ENCODE measurements around the gene PRPF31. TPM values are rescaled to one million over a fixed set of nuclear protein-coding genes. Genes with fewer than 3 reads are reported as not detected.

The PRPF31 gene, protein sequence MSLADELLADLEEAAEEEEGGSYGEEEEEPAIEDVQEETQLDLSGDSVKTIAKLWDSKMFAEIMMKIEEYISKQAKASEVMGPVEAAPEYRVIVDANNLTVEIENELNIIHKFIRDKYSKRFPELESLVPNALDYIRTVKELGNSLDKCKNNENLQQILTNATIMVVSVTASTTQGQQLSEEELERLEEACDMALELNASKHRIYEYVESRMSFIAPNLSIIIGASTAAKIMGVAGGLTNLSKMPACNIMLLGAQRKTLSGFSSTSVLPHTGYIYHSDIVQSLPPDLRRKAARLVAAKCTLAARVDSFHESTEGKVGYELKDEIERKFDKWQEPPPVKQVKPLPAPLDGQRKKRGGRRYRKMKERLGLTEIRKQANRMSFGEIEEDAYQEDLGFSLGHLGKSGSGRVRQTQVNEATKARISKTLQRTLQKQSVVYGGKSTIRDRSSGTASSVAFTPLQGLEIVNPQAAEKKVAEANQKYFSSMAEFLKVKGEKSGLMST
- polyA plus RNA-seq = 48.6 TPM
- long read RNA-seq, donor 1, transcript PRPF31-201 (14 exons, 2,126 nt) = major isoform, 8 of 21 reads
- long read RNA-seq, donor 1, partial matches to known transcripts = 13 of 21 reads
- long read RNA-seq, donor 1, other reads (novel, unspliced or antisense) = 0 of 21 reads
- long read RNA-seq, donor 2, transcript PRPF31-201 (14 exons, 2,126 nt) = major isoform, 12 of 18 reads
- long read RNA-seq, donor 2, partial matches to known transcripts = 5 of 18 reads
- long read RNA-seq, donor 2, other reads (novel, unspliced or antisense) = 0 of 18 reads
- long read RNA-seq, donor 3, transcript PRPF31-201 (14 exons, 2,126 nt) = major isoform, 16 of 23 reads
- long read RNA-seq, donor 3, partial matches to known transcripts = 6 of 23 reads
- long read RNA-seq, donor 3, other reads (novel, unspliced or antisense) = 0 of 23 reads
- long read RNA-seq, donor 4 = 0 reads
- long read RNA-seq, donor 5, transcript PRPF31-201 (14 exons, 2,126 nt) = major isoform, 9 of 26 reads
- long read RNA-seq, donor 5, partial matches to known transcripts = 16 of 26 reads
- long read RNA-seq, donor 5, other reads (novel, unspliced or antisense) = 0 of 26 reads
- long read RNA-seq, donor 6, transcript PRPF31-201 (14 exons, 2,126 nt) = major isoform, 6 of 14 reads
- long read RNA-seq, donor 6, partial matches to known transcripts = 8 of 14 reads
- long read RNA-seq, donor 6, other reads (novel, unspliced or antisense) = 0 of 14 reads
- long read RNA-seq, donor 7, partial matches to known transcripts = 0 of 4 reads
- long read RNA-seq, donor 7, other reads (novel, unspliced or antisense) = 0 of 4 reads
- long read RNA-seq, donor 8, transcript PRPF31-201 (14 exons, 2,126 nt) = major isoform, 12 of 12 reads
- long read RNA-seq, donor 8, partial matches to known transcripts = 0 of 12 reads
- long read RNA-seq, donor 8, other reads (novel, unspliced or antisense) = 0 of 12 reads
- long read RNA-seq, donor 9, transcript PRPF31-201 (14 exons, 2,126 nt) = major isoform, 5 of 26 reads
- long read RNA-seq, donor 9, partial matches to known transcripts = 20 of 26 reads
- long read RNA-seq, donor 9, other reads (novel, unspliced or antisense) = 0 of 26 reads
- long read RNA-seq, donor 10, transcript PRPF31-201 (14 exons, 2,126 nt) = major isoform, 7 of 12 reads
- long read RNA-seq, donor 10, partial matches to known transcripts = 5 of 12 reads
- long read RNA-seq, donor 10, other reads (novel, unspliced or antisense) = 0 of 12 reads
- long read RNA-seq, donor 11, transcript PRPF31-201 (14 exons, 2,126 nt) = major isoform, 9 of 30 reads
- long read RNA-seq, donor 11, partial matches to known transcripts = 21 of 30 reads
- long read RNA-seq, donor 11, other reads (novel, unspliced or antisense) = 0 of 30 reads

- H3K27ac ChIP-seq (ENCODE audit: low read length) = peak within 1 kb of the TSS; percentile 71
- H3K9me3 ChIP-seq (ENCODE audit: control insufficient read depth, low read depth, low read length) = no peaks in the 10 kb centered on the region
- H3K4me3 ChIP-seq (ENCODE audit: low read length) = peak within 1 kb of the TSS; percentile 66
- H3K27me3 ChIP-seq (ENCODE audit: control insufficient read depth, insufficient read depth, low read length) = no peaks in the 10 kb centered on the region
- DNase-seq = peak; percentile 97 to 99
- WGBS (ENCODE audit: insufficient coverage, low lambda C conversion rate) = 0% methylated on average over 3 of the region's 60 CpGs
- peaks cover 22% of the 10 kb centered on the region for H3K36me3 ChIP-seq (ENCODE audit: control insufficient read depth, insufficient read depth, low read length)
- H3K4me1 ChIP-seq (ENCODE audit: control insufficient read depth, insufficient read depth, low read length) = peaks cover 6% of the 10 kb centered on the region
These were observed at the start of gene PRPF31, which contains the start of gene TFPT for GRCh38 chr19:54115109-54116063. Gene PRPF31 (plus strand): TSS chr19:54115754. CDS start chr19:54118279, 2,525 bp downstream. Gene TFPT (minus strand): TSS chr19:54115657. CDS start chr19:54115269, 388 bp downstream.

- no peak for DNase-seq
- Histone ChIP-seq H3K4me1 (ENCODE audit: control insufficient read depth, insufficient read depth, low read length) (no peaks in the 10 kb centered on the region), H3K27ac (ENCODE audit: low read length) (no peak overlapping the region), H3K4me3 (ENCODE audit: low read length) (no peak overlapping the region), H3K9me3 (ENCODE audit: control insufficient read depth, low read depth, low read length) (no peaks in the 10 kb centered on the region), H3K27me3 (ENCODE audit: control insufficient read depth, insufficient read depth, low read length) (no peaks in the 10 kb centered on the region), H3K36me3 (ENCODE audit: control insufficient read depth, insufficient read depth, low read length) (no peaks in the 10 kb centered on the region)
- WGBS (ENCODE audit: insufficient coverage, low lambda C conversion rate) = no CpG with 5 or more reads among the region's 5 CpGs
These were observed 46.1 kb upstream of the PRPF31 start for GRCh38 chr19:54069470-54069869.

GRCh38 chr19:54073829-54074228 lies 41.7 kb upstream of the PRPF31 start:
- no peaks in the 10 kb centered on the region for H3K27me3 ChIP-seq (ENCODE audit: control insufficient read depth, insufficient read depth, low read length)
- no CpG with 5 or more reads among the region's 10 CpGs for WGBS (ENCODE audit: insufficient coverage, low lambda C conversion rate)
- no peak overlapping the region for H3K27ac ChIP-seq (ENCODE audit: low read length)
- no peaks in the 10 kb centered on the region for H3K9me3 ChIP-seq (ENCODE audit: control insufficient read depth, low read depth, low read length)
- no peak for DNase-seq
- no peaks in the 10 kb centered on the region for H3K4me1 ChIP-seq (ENCODE audit: control insufficient read depth, insufficient read depth, low read length)
- H3K36me3 ChIP-seq (ENCODE audit: control insufficient read depth, insufficient read depth, low read length) = no peaks in the 10 kb centered on the region
- H3K4me3 ChIP-seq (ENCODE audit: low read length) = no peak overlapping the region

DNA sequence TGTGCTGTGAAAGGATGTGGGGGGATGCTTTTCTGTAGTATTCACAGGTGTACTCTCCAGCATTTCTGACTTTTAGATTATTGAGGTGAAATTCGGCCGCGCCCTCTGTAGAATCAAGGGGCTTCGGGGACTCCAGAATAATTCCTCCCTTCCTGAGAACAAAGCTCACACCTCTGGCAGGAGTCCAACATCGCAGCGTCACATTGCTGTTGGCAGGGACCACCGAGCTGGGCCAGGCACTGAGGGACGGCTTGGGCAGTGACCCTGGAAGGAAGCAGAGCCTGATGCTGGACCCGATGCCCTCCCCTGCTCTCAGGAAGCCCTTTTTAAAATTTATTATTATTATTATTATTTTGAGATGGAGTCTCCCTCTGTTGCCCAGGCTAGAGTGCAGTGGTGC lies 40.7 kb upstream of the PRPF31 start:
- no peak overlapping the region for H3K27ac ChIP-seq (ENCODE audit: low read length)
- no peaks in the 10 kb centered on the region for H3K27me3 ChIP-seq (ENCODE audit: control insufficient read depth, insufficient read depth, low read length)
- WGBS (ENCODE audit: insufficient coverage, low lambda C conversion rate) = no CpG with 5 or more reads among the region's 9 CpGs
- no peaks in the 10 kb centered on the region for H3K36me3 ChIP-seq (ENCODE audit: control insufficient read depth, insufficient read depth, low read length)
- H3K9me3 ChIP-seq (ENCODE audit: control insufficient read depth, low read depth, low read length) = no peaks in the 10 kb centered on the region
- H3K4me3 ChIP-seq (ENCODE audit: low read length) = no peak overlapping the region
- DNase-seq = no peak
- no peaks in the 10 kb centered on the region for H3K4me1 ChIP-seq (ENCODE audit: control insufficient read depth, insufficient read depth, low read length)

GRCh38 chr19:54077334-54077733 lies 38.2 kb upstream of the PRPF31 start:
- H3K9me3 ChIP-seq (ENCODE audit: control insufficient read depth, low read depth, low read length) = no peaks in the 10 kb centered on the region
- H3K4me1 ChIP-seq (ENCODE audit: control insufficient read depth, insufficient read depth, low read length) = no peaks in the 10 kb centered on the region
- H3K27ac ChIP-seq (ENCODE audit: low read length) = no peak overlapping the region
- H3K27me3 ChIP-seq (ENCODE audit: control insufficient read depth, insufficient read depth, low read length) = no peaks in the 10 kb centered on the region
- no peak overlapping the region for H3K4me3 ChIP-seq (ENCODE audit: low read length)
- WGBS (ENCODE audit: insufficient coverage, low lambda C conversion rate) = 67% methylated on average over 3 of the region's 5 CpGs
- DNase-seq = no peak
- H3K36me3 ChIP-seq (ENCODE audit: control insufficient read depth, insufficient read depth, low read length) = no peaks in the 10 kb centered on the region

DNA sequence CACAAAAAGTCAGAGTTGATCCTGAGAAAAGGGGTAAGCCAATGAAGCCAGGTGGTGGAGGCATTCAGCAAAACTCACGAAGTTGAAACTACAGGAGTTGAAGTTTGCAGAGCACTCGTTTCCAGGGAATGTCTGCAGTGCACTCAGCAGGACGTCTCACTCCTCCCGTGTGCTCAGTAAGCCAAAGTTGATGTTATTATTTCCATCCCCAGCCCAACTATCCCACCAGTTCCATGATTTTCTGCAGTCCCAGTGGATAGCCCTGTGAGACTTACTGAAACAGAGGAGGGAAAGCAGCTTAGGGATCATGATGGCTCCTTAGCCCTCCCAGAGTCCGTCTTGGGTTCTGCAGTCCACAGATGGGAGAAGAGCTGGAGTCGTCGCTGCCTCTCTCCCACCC lies 34.5 kb upstream of the PRPF31 start, which contains the start of gene TARM1:
Gene TARM1, minus strand, starts transcription at position 334 of the 400 bp plus-strand sequence. Its CDS starts 25 bp downstream, at position 309.
- Histone ChIP-seq H3K9me3 (ENCODE audit: control insufficient read depth, low read depth, low read length) (no peaks in the 10 kb centered on the region), H3K4me1 (ENCODE audit: control insufficient read depth, insufficient read depth, low read length) (no peaks in the 10 kb centered on the region), H3K36me3 (ENCODE audit: control insufficient read depth, insufficient read depth, low read length) (no peaks in the 10 kb centered on the region), H3K4me3 (ENCODE audit: low read length) (no peak within 1 kb of the TSS), H3K27me3 (ENCODE audit: control insufficient read depth, insufficient read depth, low read length) (no peaks in the 10 kb centered on the region), H3K27ac (ENCODE audit: low read length) (no peak within 1 kb of the TSS)
- WGBS (ENCODE audit: insufficient coverage, low lambda C conversion rate) = no CpG with 5 or more reads among the region's 7 CpGs
- DNase-seq = no peak

- H3K4me3 ChIP-seq (ENCODE audit: low read length) = no peak overlapping the region
- no peaks in the 10 kb centered on the region for H3K27me3 ChIP-seq (ENCODE audit: control insufficient read depth, insufficient read depth, low read length)
- no peaks in the 10 kb centered on the region for H3K9me3 ChIP-seq (ENCODE audit: control insufficient read depth, low read depth, low read length)
- WGBS (ENCODE audit: insufficient coverage, low lambda C conversion rate) = no CpG with 5 or more reads among the region's 3 CpGs
- no peaks in the 10 kb centered on the region for H3K4me1 ChIP-seq (ENCODE audit: control insufficient read depth, insufficient read depth, low read length)
- no peak for DNase-seq
- H3K36me3 ChIP-seq (ENCODE audit: control insufficient read depth, insufficient read depth, low read length) = no peaks in the 10 kb centered on the region
- H3K27ac ChIP-seq (ENCODE audit: low read length) = no peak overlapping the region
These were observed 31.1 kb upstream of the PRPF31 start for GRCh38 chr19:54084410-54084809.

- no peak for DNase-seq
- WGBS (ENCODE audit: insufficient coverage, low lambda C conversion rate) = no CpG with 5 or more reads among the region's 17 CpGs
- Histone ChIP-seq H3K4me3 (ENCODE audit: low read length) (no peak overlapping the region), H3K36me3 (ENCODE audit: control insufficient read depth, insufficient read depth, low read length) (no peaks in the 10 kb centered on the region), H3K9me3 (ENCODE audit: control insufficient read depth, low read depth, low read length) (no peaks in the 10 kb centered on the region), H3K4me1 (ENCODE audit: control insufficient read depth, insufficient read depth, low read length) (no peaks in the 10 kb centered on the region), H3K27me3 (ENCODE audit: control insufficient read depth, insufficient read depth, low read length) (peaks cover 30% of the 10 kb centered on the region), H3K27ac (ENCODE audit: low read length) (no peak overlapping the region)
These were observed 21.0 kb upstream of the PRPF31 start for GRCh38 chr19:54094426-54095000.

All from large intestine (tissue), 12 donors.